HCT116 (cell line): Measurements from ENCODE around the gene PITPNM1. TPM values are rescaled to one million over a fixed set of nuclear protein-coding genes. Genes with fewer than 3 reads are reported as not detected.

Experiments used
- ATAC-seq: fragments of 200-7000 bp; cut with Tn5 transposase; 2 replicates; pipeline ENCODE4 v1.9.1; 2020; ENCODE audit warnings: mild to moderate bottlenecking, moderate library complexity
- BruUV-seq: library from RNA; stranded (reverse); fragments of 400-500 nt; replicated peaks from 2 replicates; lab custom pipeline; 2021; lab: Mats Ljungman, UMichigan
- CTCF ChIA-PET: fragments of 300-600 bp; sonication (Branson Sonifier 250); formaldehyde crosslinking; loops from one replicate; lab custom pipeline; 2021; ENCODE audit warnings: antibody characterized with exemption; lab: Charles Lee
- POLR2A ChIA-PET: fragments of 300-600, 350-600 bp; sonication (Branson Sonifier 250); formaldehyde crosslinking; loops from one replicate; lab custom pipeline; 2021; ENCODE audit warnings: antibody characterized with exemption; lab: Charles Lee
- RAD21 ChIA-PET, 2 experiments: fragments of 300-600 bp; sonication (Branson Sonifier 250); formaldehyde crosslinking; loops; one replicate each; lab custom pipeline; 2023; ENCODE audit warnings: low total read pairs in 2 of 2; ENCODE audit not compliant: uncharacterized antibody in 2 of 2, unreplicated experiment in 2 of 2, low non-redundant PET in 1 of 2; lab: Charles Lee
- DNase-seq: peaks from one replicate; pipeline ENCODE4 v3.0.0-alpha.2; 2010; ENCODE audit warnings: low read depth, low spot score
- H2AFZ ChIP-seq: fragments of 200-600 bp; shearing (Covaris generic), sonication (generic); 2 replicates; pipeline ENCODE4 v1.6.1; 2017; ENCODE audit warnings: low read depth, mixed run types, mixed read lengths, antibody characterized with exemption, low read length; ENCODE audit not compliant: poor library complexity, severe bottlenecking
- H3K27ac ChIP-seq: 2 replicates; pipeline ENCODE4 v1.5.1; 2012; ENCODE audit warnings: low read depth, low read length
- H3K27me3 ChIP-seq: fragments of 200-600 bp; sonication (generic); 2 replicates; pipeline ENCODE4 v1.6.1; 2016; ENCODE audit warnings: mixed run types, low read length, mixed read lengths; ENCODE audit not compliant: insufficient read depth
- H3K36me3 ChIP-seq, 2 experiments: fragments of 200-500 bp in 1 of 2; fragments of 200-600 bp in 1 of 2; sonication (Bioruptor generic) in 1 of 2; sonication (generic) in 1 of 2; 2 replicates each; pipeline versions ENCODE4 v1.5.1 to v1.6.1; 2014 to 2016; ENCODE audit warnings: low read length in 2 of 2, inconsistent platforms in 1 of 2, mixed read lengths in 1 of 2, mixed run types in 1 of 2; ENCODE audit not compliant: insufficient read depth in 2 of 2, control insufficient read depth in 1 of 2
- H3K4me1 ChIP-seq, 2 experiments: fragments of 200-600 bp in 1 of 2; sonication (generic) in 1 of 2; 2 replicates each; pipeline versions ENCODE4 v1.5.1 to v1.6.1; 2012 to 2017; ENCODE audit warnings: low read length in 2 of 2, inconsistent platforms in 1 of 2, mild to moderate bottlenecking in 1 of 2, mixed read lengths in 1 of 2, mixed run types in 1 of 2, moderate library complexity in 1 of 2; ENCODE audit not compliant: insufficient read depth in 2 of 2, control insufficient read depth in 1 of 2
- H3K4me2 ChIP-seq: fragments of 200-600 bp; sonication (generic); 2 replicates; pipeline ENCODE4 v1.6.1; 2017; ENCODE audit warnings: mixed run types, low read length, mixed read lengths
- H3K4me3 ChIP-seq, 2 experiments: fragments of 200-600 bp in 1 of 2; sonication (generic) in 1 of 2; replicated peaks in 1 of 2; 2 replicates each; pipeline ENCODE4 v1.5.1; 2011 to 2016; ENCODE audit warnings: low read length in 2 of 2, control low read depth in 1 of 2, low read depth in 1 of 2, mild to moderate bottlenecking in 1 of 2, mixed read lengths in 1 of 2, mixed run types in 1 of 2
- H3K79me2 ChIP-seq: fragments of 200-600 bp; sonication (generic); 2 replicates; pipeline ENCODE4 v1.6.1; 2017; ENCODE audit warnings: mild to moderate bottlenecking, mixed run types, low read length, moderate library complexity, mixed read lengths; ENCODE audit not compliant: insufficient read depth
- H3K9ac ChIP-seq: fragments of 200-600 bp; sonication (generic); 2 replicates; pipeline ENCODE4 v1.6.1; 2016; ENCODE audit warnings: low read length, mixed read lengths
- H3K9me2 ChIP-seq: fragments of 200-600 bp; sonication (generic), shearing (Covaris generic); 2 replicates; pipeline ENCODE4 v1.6.1; 2017; ENCODE audit warnings: mixed run types, mild to moderate bottlenecking, moderate library complexity; ENCODE audit not compliant: insufficient read depth
- H3K9me3 ChIP-seq, 2 experiments: fragments of 200-500 bp in 1 of 2; fragments of 200-600 bp in 1 of 2; sonication (Bioruptor generic) in 1 of 2; sonication (generic) in 1 of 2; 2 replicates each; pipeline ENCODE4 v1.6.1; 2014 to 2017; ENCODE audit warnings: low read length in 2 of 2, mixed read lengths in 2 of 2, inconsistent platforms in 1 of 2, low read depth in 1 of 2, mild to moderate bottlenecking in 1 of 2, mixed run types in 1 of 2, moderate library complexity in 1 of 2; ENCODE audit not compliant: control insufficient read depth in 1 of 2, insufficient read depth in 1 of 2
- H4K20me1 ChIP-seq: fragments of 200-600 bp; sonication (generic), shearing (Covaris generic); 2 replicates; pipeline ENCODE4 v1.6.1; 2017; ENCODE audit warnings: mixed run types, mild to moderate bottlenecking, moderate library complexity; ENCODE audit not compliant: insufficient read depth
- CTCF ChIP-seq, 3 experiments: fragments of 200-600 bp in 1 of 3; sonication (generic) in 1 of 3; IDR thresholded peaks in 2 of 3; conservative IDR thresholded peaks in 1 of 3; 2 replicates each; pipeline ENCODE4 v1.5.1; 2012 to 2017; ENCODE audit warnings: low read depth in 2 of 3, low read length in 2 of 3, antibody characterized with exemption in 1 of 3, borderline replicate concordance in 1 of 3, control low read depth in 1 of 3, mild to moderate bottlenecking in 1 of 3, mixed read lengths in 1 of 3, mixed run types in 1 of 3, moderate library complexity in 1 of 3; ENCODE audit not compliant: insufficient read depth in 1 of 3
- POLR2AphosphoS5 ChIP-seq: IDR thresholded peaks from 2 replicates; pipeline ENCODE4 v1.6.1; 2011; ENCODE audit warnings: mild to moderate bottlenecking, low read depth, low read length, moderate library complexity
- RAD21 ChIP-seq: IDR thresholded peaks from 2 replicates; pipeline ENCODE4 v1.6.1; 2012; ENCODE audit warnings: low read depth, mild to moderate bottlenecking
- SRF ChIP-seq: IDR thresholded peaks from 2 replicates; pipeline ENCODE4 v1.6.1; 2012; ENCODE audit warnings: low read depth
- ZFX ChIP-seq: fragments of 450-650 bp; IDR thresholded peaks from 2 replicates; pipeline ENCODE4 v1.6.1; 2017
- intact Hi-C: fragments of 100-400 bp; cut with micrococcal nuclease; formaldehyde crosslinking; loops from 2 replicates; pipeline ENCODE4 v1.10.0; 2022
- total RNA-seq: library from RNA; stranded (reverse); gene quantifications from one replicate; pipeline ENCODE4 v1.2.1, GENCODE V29; 2021; ENCODE audit not compliant: unreplicated experiment
- TF ChIP-seq, protein P1 (sequence below): IDR thresholded peaks from 2 replicates; pipeline ENCODE4 v1.6.1; 2011; ENCODE audit warnings: mild to moderate bottlenecking, low read length, moderate library complexity; ENCODE audit not compliant: insufficient replicate concordance; ENCODE audit errors: extremely low read depth
- TF ChIP-seq, protein P2 (sequence below): IDR thresholded peaks from 2 replicates; pipeline ENCODE4 v1.6.1; 2012

PITPNM1 gene
- total RNA-seq, 1 experiment from 2014 or later, result 79.5 TPM

DNA sequence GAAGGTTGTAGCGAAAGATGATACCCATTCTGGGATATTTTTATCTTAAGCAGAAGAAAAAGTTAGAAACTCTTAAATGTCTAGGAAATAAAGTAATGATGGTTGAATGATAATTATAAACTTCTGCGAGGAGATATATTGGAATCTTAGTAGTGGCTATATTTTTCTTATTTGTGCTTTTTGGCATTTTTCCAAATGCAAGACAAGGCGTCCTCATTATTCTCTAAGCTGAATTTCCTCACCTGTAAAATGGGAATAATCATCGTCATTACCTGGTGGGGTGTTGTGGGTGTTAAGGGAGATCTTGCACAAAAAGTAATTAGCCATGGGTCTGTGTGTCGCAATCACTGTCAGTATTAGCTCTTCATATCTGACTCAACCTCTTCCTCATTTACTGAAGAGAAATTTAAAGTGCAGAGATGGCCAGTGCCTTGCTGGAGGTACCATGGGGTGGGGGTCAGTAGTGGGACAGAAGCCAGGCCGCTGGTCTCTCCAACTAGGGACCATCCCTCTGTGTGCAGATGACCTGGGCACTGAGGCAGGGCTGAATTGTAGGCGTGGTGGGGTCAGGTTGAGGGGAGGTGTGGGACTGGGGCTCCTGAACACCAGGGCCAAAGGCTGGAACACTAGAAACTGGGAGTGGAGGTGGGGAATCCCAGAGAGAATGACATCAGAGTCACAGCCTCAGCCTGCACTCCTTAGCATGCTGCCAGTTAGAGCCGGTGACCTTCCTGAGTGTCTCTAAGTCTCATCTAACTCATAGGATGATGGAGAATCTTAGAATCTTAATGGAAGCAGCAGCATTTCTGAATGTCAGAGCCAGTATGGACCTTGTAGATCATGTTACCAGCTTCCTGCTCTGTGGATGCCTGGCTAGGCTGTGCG is 4.1 kb downstream of the PITPNM1 start (continued):
- TF ChIP-seq, protein P1, sequence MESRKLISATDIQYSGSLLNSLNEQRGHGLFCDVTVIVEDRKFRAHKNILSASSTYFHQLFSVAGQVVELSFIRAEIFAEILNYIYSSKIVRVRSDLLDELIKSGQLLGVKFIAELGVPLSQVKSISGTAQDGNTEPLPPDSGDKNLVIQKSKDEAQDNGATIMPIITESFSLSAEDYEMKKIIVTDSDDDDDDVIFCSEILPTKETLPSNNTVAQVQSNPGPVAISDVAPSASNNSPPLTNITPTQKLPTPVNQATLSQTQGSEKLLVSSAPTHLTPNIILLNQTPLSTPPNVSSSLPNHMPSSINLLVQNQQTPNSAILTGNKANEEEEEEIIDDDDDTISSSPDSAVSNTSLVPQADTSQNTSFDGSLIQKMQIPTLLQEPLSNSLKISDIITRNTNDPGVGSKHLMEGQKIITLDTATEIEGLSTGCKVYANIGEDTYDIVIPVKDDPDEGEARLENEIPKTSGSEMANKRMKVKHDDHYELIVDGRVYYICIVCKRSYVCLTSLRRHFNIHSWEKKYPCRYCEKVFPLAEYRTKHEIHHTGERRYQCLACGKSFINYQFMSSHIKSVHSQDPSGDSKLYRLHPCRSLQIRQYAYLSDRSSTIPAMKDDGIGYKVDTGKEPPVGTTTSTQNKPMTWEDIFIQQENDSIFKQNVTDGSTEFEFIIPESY, result no peak
- TF ChIP-seq, all 23 proteins: peak for 0

DNA sequence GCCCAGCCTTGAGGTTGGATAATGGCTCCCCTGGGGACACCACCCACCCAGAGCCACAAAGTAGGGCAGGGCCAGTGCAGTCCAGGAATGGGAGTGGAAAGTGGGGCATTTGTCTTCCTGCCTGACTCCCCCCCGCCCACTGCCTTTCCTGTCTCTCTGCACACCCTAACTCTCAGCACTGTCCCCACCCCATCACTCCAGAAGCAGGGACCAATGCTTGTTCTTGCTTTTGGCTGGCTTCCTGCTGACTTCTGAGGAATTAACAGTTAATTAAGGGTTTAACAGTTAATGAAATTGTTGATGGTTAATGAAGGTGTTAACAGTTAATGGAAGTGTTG is 4.7 kb downstream of the PITPNM1 start:
- peaks cover 10 to 13% of the 10 kb centered on the region in 2 experiments for H3K36me3 ChIP-seq
- intact Hi-C loops, result no loop called here
- ATAC-seq, result no peak
- ChIA-PET CTCF (no interaction called here), POLR2A (no interaction called here), RAD21 (no interaction called here)
- no peak overlapping the region for H3K27ac ChIP-seq
- H2AFZ ChIP-seq, result no peak overlapping the region
- no peaks in the 10 kb centered on the region for H4K20me1 ChIP-seq
- H3K9me3 ChIP-seq, result no peaks in the 10 kb centered on the region
- BruUV-seq, result no TSS peak
- peaks cover 9 to 11% of the 10 kb centered on the region in 2 experiments for H3K4me1 ChIP-seq
- no peak overlapping the region for H3K9ac ChIP-seq
- no peak for DNase-seq
- TF ChIP-seq POLR2AphosphoS5 (no peak), CTCF (IDR thresholded peaks at IDR 0.05 in 2 of 3, conservative IDR thresholded peaks at IDR 0.05 in 1 of 3; ENCODE audit: borderline replicate concordance in 1 of 3, insufficient read depth in 1 of 3, low read depth in 2 of 3, low read length in 2 of 3) (no peak), SRF (no peak), RAD21 (no peak), ZFX (no peak)
- TF ChIP-seq, protein P2, sequence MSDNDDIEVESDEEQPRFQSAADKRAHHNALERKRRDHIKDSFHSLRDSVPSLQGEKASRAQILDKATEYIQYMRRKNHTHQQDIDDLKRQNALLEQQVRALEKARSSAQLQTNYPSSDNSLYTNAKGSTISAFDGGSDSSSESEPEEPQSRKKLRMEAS, result no peak
- no peak overlapping the region for H3K4me2 ChIP-seq
- H3K27me3 ChIP-seq, result no peaks in the 10 kb centered on the region
- no peak overlapping the region for H3K4me3 ChIP-seq
- H3K9me2 ChIP-seq, result no peaks in the 10 kb centered on the region
- peaks cover 19% of the 10 kb centered on the region for H3K79me2 ChIP-seq
